ENCODE results near the gene BCL6B. TPM values are rescaled to one million over a fixed set of nuclear protein-coding genes. Genes with fewer than 3 reads are reported as not detected.

Gene BCL6B
- total RNA-seq, 2 experiments from 2014 or later: 0.40 TPM

Other genes with a start within 250 kb of the BCL6B start
- gene FBXO39, start 246.8 kb upstream of the BCL6B start, total RNA-seq: 1 to 10 TPM; 7.8 to 8.9 TPM
- not detected for gene TEKT1, start 191.3 kb upstream of the BCL6B start, total RNA-seq
- gene ALOX12, start 27.0 kb upstream of the BCL6B start, total RNA-seq: not detected
- gene RNASEK, start 10.4 kb upstream of the BCL6B start, total RNA-seq: 100 to 1,000 TPM; 134 to 170 TPM
- gene SLC16A13, start 13.0 kb downstream of the BCL6B start, total RNA-seq: 10 to 100 TPM; 18.0 to 19.1 TPM
- not detected for gene SLC16A11, start 21.0 kb downstream of the BCL6B start, total RNA-seq
- gene CLEC10A, start 57.2 kb downstream of the BCL6B start, total RNA-seq: not detected
- gene ASGR2, start 91.8 kb downstream of the BCL6B start, total RNA-seq: not detected
- under 1 TPM; 0.29 to 0.62 TPM for gene ASGR1, start 156.3 kb downstream of the BCL6B start, total RNA-seq
- 1 to 10 TPM; 9.4 to 9.5 TPM for gene DLG4, start 196.8 kb downstream of the BCL6B start, total RNA-seq
- gene ACADVL, start 196.9 kb downstream of the BCL6B start, total RNA-seq: 100 to 1,000 TPM; 338 to 370 TPM
- 10 to 100 TPM; 53.2 TPM for gene DVL2, start 211.5 kb downstream of the BCL6B start, total RNA-seq
- gene PHF23, start 216.4 kb downstream of the BCL6B start, total RNA-seq: 10 to 100 TPM; 55.9 to 59.2 TPM
- 100 to 1,000 TPM; 256 to 279 TPM for gene GABARAP, start 219.4 kb downstream of the BCL6B start, total RNA-seq
- gene CTDNEP1, start 228.7 kb downstream of the BCL6B start, total RNA-seq: 100 to 1,000 TPM; 168 to 183 TPM
- gene ELP5, start 229.2 kb downstream of the BCL6B start, total RNA-seq: 10 to 100 TPM; 41.7 to 42.4 TPM
- gene CLDN7, start 239.4 kb downstream of the BCL6B start, total RNA-seq: under 1 TPM in 1 of 2 experiments, not detected in 1; 0.29 TPM

All from activated CD4-positive, alpha-beta T cell treated with anti-CD3 and anti-CD28 coated beads, Interleukin-2, amount 10 ng/mL, durations not matched to agents 7 days and 5 days (primary cell).